Jurkat, Clone E6-1 (cell line): ENCODE results near the gene LPP. TPM values are rescaled to one million over a fixed set of nuclear protein-coding genes. Genes with fewer than 3 reads are reported as not detected.
A peak's percentile ranks its signal among the peaks of the same experiment; 100 is the strongest.
"Not testable (repeated sequence)": the region's sequence is repeated elsewhere in the genome, so short reads cannot be mapped to it uniquely, and the experiment has no call there.

Experiments
- DNase-seq: peaks from one replicate; pipeline ENCODE4 v3.0.0-alpha.2; 2011; ENCODE audit warnings: low read depth, low spot score
- H3K4me3 ChIP-seq: 2 replicates; pipeline ENCODE4 v1.5.1; 2011; ENCODE audit warnings: mild to moderate bottlenecking, low read length, control low read depth, moderate library complexity
- polyA plus RNA-seq: library from polyadenylated mRNA; unstranded; fragments of >200 nt; gene quantifications from one replicate; pipeline ENCODE4 v1.2.1, GENCODE V29; 2012; ENCODE audit warnings: missing spikeins; ENCODE audit not compliant: insufficient read length, insufficient read depth

The LPP gene, protein sequence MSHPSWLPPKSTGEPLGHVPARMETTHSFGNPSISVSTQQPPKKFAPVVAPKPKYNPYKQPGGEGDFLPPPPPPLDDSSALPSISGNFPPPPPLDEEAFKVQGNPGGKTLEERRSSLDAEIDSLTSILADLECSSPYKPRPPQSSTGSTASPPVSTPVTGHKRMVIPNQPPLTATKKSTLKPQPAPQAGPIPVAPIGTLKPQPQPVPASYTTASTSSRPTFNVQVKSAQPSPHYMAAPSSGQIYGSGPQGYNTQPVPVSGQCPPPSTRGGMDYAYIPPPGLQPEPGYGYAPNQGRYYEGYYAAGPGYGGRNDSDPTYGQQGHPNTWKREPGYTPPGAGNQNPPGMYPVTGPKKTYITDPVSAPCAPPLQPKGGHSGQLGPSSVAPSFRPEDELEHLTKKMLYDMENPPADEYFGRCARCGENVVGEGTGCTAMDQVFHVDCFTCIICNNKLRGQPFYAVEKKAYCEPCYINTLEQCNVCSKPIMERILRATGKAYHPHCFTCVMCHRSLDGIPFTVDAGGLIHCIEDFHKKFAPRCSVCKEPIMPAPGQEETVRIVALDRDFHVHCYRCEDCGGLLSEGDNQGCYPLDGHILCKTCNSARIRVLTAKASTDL
- polyA plus RNA-seq: 7.6 TPM

DNA sequence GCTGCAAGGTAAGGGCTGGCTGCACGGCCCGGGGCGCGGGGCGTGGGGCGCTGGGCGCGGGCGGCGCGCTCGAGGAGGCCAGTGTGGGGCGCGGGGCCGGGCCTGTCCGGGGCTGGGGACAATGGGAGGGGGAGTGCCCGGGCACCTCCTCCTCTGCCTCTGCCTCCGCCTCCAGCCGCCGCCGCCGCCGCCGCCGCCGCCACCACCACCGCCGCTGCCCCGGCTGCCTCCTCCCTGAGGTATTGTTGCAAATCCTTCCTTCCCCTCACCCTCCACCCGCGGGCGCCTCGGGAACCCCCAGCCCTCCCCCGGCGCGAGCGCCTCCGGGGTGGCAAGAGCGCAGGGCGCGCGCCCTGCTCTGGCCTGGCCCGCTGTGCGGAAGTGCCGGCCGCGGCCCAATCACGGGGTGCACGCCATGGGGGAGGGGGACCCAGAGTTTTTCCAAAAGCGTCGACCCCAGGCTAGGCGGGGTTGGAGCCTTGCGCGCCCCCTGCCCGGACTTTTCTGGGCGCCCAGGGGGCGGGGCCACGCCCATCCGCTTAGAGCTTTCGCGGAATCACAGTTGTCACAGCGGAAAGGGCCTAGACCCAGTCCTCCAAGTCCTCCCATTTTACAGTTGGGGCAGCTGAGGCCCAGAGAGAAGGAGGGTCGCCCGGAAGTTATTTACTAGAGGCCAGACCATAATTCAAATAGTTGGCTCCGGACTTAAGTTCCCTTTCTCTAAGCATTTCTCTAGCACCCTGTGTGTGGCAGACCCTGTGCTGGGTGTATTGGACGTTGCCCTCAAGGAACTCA, at the start of gene LPP:
TSS of gene LPP (plus strand) at position 144 of the 795 bp plus-strand sequence. CDS start 251,964 bp downstream, outside the sequence.
- peak within 1 kb of the TSS; percentile 65 for H3K4me3 ChIP-seq
- peak; percentile 65 for DNase-seq

DNA sequence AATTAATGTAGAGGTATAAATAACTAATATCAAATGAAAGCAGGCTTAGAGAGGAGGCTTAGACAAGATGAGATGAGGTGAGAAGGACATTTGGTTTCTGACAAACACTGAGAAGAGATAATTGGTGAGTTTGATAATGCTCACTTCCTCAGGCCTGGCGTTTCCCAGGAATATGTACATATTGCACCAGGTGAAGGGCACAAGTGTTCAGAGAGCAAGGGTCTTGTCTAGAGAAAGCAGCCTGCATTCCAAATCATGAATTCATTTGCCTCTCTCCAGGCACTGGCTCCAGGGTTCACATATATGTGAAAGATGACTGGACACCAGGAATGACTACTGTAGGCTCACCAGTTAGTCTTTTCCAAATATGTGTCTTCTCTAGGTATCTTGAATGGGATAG, 48.0 kb upstream of the LPP start:
- DNase-seq: no peak
- no peak overlapping the region for H3K4me3 ChIP-seq

DNA sequence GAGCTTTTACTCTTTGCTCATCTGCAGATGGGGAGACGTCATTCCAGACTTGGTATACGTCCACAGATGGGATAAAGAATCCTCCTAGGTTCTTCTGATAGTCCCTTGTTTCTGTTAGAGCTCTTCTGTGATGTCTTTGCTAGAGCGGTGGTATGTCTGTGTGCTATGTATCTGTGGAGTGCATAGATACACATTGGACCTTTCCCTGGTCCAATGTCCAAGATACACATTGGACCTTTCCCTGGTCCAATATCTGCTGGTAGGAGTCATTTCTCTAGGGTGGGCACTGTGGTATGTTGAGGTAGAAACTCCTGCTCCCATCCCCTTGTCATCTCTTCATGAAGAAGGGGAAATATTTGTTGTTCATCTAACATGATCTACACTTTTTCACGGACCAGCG, 47.5 kb upstream of the LPP start:
- DNase-seq: no peak
- no peak overlapping the region for H3K4me3 ChIP-seq

DNA sequence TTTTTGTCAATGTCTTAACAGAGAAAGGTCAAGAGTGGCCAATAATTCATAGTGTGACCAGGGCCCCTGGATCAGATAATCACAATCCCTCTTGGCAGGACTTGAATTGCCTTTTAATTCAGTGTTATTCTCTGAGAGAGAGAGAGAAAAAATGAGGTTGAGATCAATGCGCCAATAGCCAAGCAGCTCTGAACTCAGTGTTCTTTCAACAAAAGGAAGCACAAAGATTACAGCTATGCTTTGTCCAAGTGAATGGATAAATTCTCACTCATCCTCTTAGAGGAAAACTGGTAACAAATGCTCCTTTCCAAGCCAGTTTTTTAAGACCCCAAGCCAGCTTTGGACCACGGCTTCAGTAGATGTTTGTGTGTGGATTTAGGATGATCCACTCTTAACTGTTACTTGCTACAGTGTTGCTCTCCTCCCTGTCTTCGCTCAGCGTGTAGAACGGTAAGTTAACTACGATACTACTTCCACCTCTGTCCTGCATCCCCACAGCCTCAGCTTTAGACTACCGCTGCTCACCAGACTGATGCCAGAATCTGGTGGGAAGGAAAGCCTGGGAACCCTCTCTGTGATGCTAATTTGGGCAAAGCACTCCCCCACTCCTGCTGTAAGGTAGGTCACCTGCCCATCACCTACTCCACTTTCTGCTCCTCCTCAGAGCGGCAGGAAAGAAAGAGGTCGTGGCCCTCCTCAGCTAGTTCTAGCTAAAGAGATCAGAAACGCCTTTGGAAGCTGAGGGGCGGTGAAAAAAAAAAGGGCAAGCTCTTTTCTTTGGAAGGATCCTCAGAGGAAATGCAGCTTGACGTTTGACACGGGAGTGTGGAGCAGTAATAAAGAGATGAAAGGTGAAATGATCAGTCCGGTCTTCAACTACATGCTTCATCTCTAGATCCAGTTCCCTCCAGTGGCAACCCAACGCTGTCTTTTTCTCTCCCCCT, 46.8 kb upstream of the LPP start:
- DNase-seq: no peak
- H3K4me3 ChIP-seq: no peak overlapping the region

DNA sequence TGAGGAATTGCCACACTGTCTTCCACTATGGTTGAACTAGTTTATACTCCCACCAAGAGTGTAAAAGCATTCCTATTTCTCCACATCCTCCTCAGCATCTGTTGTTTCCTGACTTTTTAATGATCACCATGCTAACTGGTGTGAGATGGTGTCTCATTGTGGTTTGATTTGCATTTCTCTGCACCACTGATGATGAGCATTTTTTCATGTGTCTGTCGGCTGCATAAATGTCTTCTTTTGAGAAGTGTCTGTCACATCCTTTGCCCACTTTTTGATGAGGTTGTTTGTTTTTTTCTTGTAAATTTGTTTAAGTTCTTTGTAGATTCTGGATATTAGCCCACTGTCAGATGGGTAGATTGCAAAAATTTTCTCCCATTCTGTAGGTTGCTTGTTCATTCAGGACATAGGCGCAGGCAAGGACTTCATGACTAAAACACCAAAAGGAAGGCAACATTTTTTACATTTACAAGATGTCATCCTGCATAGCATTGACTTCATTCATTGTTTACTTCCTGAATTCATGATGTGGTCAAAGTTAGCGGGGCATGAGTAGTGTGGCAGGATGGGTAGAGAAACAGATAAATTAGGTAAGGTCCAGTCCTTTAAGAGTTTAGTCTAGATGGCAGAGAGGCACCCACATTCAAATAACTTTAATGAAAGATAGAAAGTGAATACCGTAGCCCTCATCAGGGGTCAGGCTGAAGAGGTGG, 45.1 kb upstream of the LPP start:
- H3K4me3 ChIP-seq: no peak overlapping the region

DNA sequence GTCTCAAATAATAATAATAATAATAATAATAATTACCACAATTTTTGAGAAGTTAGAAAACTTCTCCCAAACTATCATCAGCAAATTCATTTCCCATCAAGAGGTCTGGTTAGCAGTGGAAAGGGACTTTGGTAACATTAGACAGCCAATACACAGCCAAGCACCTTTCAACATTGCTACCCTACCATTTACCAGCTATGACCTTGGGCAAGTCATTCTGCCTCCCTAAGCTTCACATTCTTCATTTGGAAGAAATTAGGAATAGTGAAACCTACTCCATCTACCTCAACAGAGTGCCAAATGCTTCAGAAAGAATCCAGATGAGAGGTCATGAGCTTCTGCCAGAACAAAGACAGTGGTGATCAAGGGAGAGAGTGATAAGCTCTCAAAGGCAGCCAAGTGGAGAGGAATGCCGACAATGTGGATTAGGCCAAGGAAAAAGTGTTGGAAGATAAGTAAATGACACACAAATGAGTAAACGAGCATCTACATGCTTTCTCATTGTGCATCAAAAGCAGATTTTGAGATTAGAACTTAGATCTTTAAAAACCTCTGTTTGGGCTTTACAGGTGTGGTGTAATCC, 42.9 kb upstream of the LPP start:
- H3K4me3 ChIP-seq: no peak overlapping the region
- DNase-seq: no peak

More for the DNA sequence above, 45.1 kb upstream of the LPP start:
- no peak for DNase-seq

DNA sequence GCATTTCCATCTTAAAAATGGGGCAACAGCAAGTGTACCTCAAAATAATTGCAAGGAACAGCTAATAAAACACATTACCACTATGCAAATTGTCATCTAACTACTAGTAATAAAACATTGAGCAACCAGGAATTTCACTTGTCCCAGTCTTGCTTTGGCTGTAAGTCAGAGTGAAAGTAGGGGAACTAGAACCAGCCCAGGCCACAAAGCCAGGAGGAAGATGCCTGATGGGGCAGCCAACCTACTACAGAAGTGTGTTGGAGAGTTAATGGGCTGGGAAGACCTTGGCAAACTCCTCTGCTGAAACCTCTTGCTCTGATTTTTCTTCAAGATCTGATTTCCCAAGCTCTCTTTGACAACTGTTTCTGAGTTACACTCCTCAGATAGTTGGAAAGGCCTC, 40.2 kb upstream of the LPP start:
- no peak for DNase-seq
- no peak overlapping the region for H3K4me3 ChIP-seq

DNA sequence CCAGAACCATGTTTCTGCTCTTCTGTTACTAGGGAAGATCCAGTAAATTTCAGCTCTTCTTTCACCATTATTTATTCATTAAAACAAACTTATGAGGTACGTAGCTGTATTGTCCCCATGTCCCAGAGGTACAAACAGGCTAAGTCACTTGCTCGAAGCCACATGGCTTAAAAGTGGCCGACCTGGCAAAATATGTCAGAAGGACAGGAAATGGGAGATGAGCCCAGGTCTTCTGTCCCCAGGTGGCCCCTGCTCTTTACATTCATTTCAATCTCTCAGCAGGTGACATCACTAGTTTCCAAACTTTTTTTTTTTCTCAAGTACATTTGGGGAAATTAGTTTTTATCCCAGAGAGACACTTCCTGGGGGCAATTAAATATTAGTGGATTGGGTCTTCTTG, 34.1 kb upstream of the LPP start:
- H3K4me3 ChIP-seq: no peak overlapping the region
- DNase-seq: no peak

DNA sequence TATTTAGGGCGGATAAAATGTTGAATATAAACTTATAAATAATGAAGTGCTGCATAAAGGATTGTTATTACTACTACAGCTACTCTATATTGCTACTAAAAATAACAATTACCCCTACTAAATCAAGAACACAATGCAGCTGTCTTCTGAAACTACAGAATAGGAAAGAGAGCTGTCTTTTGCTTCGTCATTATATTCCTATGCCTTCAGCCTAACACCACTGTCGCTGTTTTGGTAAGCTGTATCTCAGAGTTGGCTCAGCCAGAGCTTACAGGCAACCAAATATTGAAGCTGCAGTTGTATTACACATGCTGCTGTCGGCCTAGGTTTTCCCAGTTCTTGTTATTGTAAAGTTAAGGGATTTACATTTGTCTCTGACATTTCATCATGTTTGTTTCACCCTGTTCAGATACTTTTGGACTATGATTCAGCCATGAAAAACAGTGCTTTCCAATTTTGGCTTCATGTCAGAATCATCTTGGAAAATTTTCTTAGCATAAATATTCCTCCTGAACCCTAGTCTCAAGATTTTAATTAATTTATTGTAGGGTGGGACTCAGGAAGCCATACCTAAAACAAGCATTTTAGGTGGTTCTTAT, 31.3 kb upstream of the LPP start:
- H3K4me3 ChIP-seq: no peak overlapping the region
- no peak for DNase-seq

DNA sequence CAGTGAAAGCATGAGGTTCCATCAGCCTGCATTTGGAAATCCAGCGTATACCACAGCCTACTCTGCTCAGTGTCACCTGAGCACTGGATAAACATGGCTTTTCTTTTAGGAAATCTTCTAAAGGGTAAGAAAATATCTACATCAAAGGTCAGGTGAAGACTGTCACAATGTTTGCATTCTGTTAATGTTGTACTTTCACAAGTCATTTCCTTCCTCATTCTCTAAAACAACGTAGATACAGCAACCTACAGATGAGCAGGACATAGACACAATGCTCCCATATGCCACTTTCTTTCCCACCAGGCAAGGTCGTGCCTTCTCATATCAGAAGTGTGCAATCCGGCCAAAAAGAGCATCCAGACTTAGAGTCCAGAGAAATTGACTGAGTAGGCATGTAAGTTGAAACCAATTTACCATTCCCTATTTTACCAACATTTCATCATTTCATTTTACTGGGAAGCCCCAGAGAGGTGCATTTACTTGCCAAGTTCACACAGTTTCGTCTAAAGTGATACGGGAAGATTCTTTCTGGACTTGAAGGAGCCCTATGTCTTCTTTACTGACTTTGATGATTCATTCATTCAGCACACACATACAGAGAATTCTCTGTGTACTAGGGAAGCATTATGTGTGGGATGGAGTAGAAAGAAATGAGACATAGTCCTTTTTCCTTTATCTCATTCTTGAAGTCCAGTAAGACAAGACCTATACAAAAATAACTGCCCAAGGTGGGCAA, 30.6 kb upstream of the LPP start:
- no peak overlapping the region for H3K4me3 ChIP-seq
- no peak for DNase-seq

DNA sequence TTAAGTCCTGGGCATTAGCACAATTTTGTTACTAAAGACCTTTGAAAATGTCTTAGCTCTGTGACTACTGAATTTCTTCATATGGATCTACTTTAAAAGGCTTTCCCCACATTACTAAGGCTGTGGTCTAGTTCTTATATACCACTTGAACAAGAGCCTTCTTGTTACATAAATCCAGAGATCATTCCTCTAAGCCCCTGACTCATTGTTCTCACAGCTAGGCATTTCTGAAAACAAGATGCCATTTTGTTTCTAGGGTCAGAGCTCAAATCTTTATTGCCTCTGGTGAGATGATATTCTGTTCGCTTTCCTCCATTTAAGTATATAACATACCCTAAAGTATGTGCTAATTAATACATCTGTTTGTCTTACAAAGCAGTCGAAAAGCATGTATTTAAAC, 29.8 kb upstream of the LPP start:
- H3K4me3 ChIP-seq: no peak overlapping the region
- no peak for DNase-seq

DNA sequence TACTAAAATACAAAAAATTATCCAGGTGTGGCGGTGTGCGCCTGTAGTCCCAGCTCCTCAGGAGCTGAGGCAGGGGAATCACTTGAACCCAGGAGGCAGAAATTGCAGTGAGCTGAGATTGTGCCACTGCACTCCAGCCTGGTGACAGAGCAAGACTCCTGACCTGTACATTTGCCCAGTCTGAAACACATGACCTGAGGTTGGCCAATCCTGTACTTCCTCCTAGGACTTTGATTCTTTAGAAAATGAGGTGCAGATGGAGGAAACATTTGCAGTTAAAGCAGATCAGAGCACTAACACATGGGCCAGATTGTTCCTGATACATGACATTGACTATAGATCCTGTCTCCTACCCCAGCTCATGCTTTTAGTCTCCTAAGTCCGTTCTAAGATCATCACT, 28.9 kb upstream of the LPP start:
- no peak for DNase-seq
- H3K4me3 ChIP-seq: no peak overlapping the region

DNA sequence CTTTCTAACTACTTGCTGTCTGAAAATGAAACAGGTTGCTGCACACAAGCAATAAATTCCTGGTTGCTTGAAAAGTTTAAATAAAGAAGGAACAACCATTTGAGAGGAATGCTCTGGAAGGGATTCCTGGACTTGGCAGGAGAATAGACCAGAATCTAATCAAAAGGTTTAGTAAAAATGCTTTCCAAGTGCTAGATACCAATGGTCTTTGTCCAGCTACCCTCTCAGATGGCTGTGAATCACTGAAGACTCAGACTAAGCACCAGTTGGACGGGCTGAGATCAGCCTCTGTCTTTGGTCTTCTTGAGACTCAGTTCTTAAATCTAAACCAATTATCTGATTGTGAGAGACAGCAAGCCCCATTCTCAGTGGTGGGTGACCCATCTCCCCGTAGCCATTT, 27.7 kb upstream of the LPP start:
- no peak for DNase-seq
- no peak overlapping the region for H3K4me3 ChIP-seq

DNA sequence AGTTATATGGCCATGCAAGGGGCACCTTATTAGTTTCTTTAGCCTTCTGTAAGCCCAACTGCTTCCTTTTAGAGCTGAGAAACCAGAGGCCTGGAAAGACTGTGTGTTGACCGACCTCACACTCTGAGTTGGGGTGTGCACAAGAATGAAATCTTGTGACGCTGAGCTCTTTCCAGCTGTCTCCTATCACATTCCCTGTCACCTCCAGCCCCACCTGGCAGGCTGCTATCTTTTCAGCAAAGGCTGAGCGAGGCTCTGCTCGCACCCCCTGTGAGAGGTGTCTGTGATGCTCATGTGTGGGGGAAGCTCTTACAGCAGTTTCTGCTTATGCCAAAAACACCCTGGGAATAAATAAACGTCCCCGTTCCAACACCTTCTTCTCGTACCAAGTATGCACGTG, 27.0 kb upstream of the LPP start:
- no peak overlapping the region for H3K4me3 ChIP-seq
- no peak for DNase-seq

DNA sequence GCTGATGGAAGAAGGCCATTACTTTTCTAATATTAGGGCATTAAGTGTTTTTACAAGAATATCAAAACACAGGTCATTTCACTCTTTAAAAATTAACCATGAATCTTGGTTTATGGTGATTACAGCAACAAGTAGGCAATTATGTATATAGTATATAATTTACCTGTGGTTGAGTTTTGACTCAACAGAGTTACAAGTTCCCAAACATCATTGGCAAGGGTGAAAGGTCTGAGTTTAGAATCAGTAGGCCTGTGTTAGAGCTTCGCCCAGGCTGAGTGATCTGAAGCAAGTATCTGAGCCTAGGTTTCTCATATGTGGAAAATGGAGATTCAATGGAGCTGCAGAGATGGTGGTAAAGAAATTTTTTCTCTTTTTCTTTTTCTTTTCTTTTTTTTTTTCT, 25.1 kb upstream of the LPP start:
- H3K4me3 ChIP-seq: no peak overlapping the region

DNA sequence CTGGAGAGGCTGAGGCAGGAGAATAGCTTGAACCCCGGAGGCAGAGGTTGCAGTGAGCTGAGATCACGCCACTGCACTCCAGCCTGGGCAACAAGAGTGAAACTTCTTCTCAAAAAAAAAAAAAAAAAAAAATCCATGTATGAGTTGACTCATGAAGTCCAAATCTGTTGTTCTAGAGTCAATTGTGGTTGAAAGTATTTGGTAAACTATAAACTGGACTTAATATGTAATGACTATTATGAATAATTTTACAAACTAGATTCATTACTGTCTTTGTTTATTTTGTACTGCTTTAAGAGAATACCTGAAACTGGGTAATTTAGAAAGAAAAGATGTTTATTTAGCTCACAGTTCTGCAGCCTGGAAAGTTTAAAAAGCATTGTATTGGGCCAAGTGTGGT, 22.9 kb upstream of the LPP start:
- not testable (repeated sequence) for DNase-seq, H3K4me3 ChIP-seq

More for the DNA sequence above, 25.1 kb upstream of the LPP start:
- no peak for DNase-seq

DNA sequence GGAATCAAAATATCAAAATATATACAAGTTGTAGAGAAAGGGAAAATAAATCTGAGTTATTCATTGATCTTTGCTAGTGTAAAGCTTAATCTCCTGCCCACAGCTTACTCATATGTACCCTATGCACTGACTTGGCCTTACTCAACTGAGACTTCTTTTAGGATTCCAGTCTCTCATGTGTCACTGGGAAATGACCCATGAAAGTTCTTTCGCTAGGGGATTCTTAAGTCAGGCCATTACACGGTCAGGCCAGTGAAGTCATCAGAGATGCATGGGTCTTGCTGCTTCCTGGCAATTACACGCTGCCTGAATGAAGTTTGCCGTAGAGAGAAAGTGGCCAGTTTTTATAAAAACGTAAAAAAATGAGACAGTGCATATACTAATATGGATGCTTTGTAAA, 20.7 kb upstream of the LPP start:
- no peak for DNase-seq
- H3K4me3 ChIP-seq: no peak overlapping the region
